ENCODE data around the gene WDR20.

GRCh38 chr14:102213984-102214658 is 74.4 kb downstream of the WDR20 start:
- TF ChIP-seq CTCF (IDR thresholded peaks at IDR 0.05; ENCODE audit: low read depth, low read length, poor library complexity, severe bottlenecking), result peak; percentile 31
- no peak for TF ChIP-seq EZH2phosphoT487 (IDR thresholded peaks at IDR 0.05; ENCODE audit: borderline replicate concordance, low read length)
